MV-4-11 (cell line): ENCODE results near the gene DOHH.

Source experiments
- DNase-seq: peaks from one replicate; lab custom pipeline; 2025; lab: John Stamatoyannopoulos, UW

DOHH gene

DNA sequence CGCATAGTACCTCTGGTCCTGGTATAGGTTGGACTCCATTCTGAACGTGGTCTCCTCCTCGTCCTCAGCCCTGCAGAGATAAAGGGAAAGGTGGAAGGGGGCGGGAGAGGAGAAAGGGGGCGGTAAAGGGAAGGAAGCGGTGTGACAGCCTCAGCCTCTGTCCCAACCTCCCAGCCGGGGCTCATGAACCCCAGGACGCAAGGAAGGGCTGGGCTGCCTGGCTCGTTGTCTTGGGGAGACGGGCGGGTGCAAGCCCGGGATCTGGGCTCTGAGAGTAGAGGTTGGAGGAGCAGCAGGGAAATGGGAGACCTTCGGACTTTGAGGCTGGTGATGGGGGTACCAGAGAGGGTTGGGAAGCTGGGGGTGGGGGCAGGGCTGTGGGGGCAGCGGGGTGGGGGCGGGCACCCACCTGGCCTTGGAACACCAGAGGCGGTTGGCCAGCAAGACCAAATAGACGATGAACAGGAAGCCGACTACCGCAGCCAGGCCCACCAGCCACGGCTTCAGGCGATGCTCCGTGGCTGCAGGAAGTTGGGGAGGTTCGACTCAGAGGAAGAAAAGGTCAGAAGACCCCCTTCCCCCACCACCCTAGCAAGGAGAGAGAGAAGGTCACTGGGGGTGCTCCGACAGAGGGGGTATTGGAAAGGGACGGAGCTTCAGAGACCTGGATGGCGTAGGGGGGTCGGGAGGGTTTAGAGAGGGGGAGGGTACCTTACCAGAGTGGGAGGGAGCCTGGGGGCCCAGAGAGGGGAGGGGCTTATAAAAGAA is 21.9 kb downstream of the DOHH start:
- DNase-seq = no peak

DNA sequence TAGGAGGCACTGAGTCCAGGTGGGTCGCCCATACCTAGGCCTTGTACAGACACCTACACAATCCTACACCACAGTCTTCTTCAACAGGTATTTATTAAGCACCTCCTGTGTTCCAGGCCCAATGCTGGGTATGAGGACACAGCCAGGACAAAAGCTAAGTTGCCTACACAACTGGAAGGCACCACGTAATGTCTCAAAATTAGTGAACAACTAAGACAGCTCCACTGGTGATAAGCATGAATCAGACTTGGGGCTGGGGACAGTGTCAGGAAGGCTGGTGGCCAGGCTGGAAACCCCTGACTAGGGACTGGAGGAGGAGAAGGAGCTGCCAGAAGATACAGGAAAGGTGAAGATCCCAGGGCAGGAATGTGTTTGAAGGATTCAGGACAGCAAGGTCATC is 22.5 kb downstream of the DOHH start:
- no peak for DNase-seq

DNA sequence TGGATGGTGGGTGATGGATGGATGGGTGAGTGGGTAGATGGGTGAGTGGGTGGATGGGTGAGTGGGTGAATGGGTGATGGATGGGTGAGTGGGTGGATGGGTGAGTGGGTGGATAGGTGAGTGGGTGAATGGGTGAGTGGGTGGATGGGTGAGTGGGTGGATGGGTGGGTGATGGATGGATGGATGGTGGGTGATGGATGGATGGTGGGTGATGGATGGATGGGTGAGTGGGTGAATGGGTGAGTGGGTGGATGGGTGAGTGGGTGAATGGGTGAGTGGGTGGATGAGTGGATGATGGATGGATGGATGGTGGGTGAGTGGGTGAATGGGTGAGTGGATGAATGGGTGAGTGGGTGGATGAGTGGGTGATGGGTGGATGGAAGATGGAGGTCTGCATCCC is 23.0 kb downstream of the DOHH start:
- no peak for DNase-seq

GRCh38 chr19:3476830-3477229 is 23.6 kb downstream of the DOHH start:
- no peak for DNase-seq

DNA sequence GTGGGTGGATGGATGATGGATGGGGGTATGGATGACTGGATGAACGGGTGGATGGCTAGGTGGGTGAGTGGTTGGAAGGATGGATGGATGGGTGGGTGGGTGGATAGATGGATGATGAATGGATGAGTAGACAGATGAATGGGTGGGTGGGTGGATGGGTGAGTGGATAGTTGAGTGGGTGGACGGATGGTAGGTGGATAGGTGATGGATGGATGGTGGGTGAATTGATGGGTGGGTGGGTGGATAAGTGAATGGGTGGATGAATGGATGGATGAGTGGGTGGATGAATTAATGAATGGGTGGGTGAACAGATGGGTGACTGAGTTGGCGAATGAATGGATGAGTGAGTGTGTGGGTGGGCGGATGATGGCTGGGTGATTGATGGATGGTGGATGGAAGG is 25.0 kb downstream of the DOHH start:
- no peak for DNase-seq

- no peak for DNase-seq
Measured at GRCh38 chr19:3474614-3475013, 25.9 kb downstream of the DOHH start.

GRCh38 chr19:3474010-3474409 is 26.5 kb downstream of the DOHH start:
- DNase-seq = no peak

GRCh38 chr19:3471954-3472655 is 28.4 kb downstream of the DOHH start:
- DNase-seq = no peak

GRCh38 chr19:3470500-3471128 is 29.9 kb downstream of the DOHH start:
- no peak for DNase-seq

GRCh38 chr19:3469638-3470499 is 30.6 kb downstream of the DOHH start:
- no peak for DNase-seq

DNA sequence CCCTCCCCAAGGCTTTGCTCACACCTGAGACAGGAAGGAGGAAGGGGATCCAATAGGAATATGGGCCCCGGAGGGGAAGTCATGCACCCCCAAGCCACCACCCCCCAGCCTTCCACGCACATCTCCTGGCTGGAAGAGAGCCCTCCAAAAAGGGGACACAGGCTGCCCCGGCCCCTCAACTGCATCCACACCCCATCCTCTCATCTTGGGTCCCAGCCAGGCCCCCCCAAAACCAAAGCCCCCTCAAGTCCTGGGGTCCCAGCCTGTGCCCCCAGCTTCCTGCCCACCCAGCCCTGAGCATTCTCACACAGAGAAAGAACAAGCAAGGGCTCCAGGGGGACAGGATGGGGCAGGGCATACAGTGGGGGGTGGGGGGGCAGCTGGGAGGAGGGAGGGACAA is 32.3 kb downstream of the DOHH start:
- no peak for DNase-seq

GRCh38 chr19:3467437-3468198 is 32.9 kb downstream of the DOHH start:
- no peak for DNase-seq

- no peak for DNase-seq
Measured at GRCh38 chr19:3466635-3467034, 33.8 kb downstream of the DOHH start.

GRCh38 chr19:3465552-3465951 is 34.9 kb downstream of the DOHH start:
- DNase-seq = no peak

- DNase-seq = no peak
Measured at GRCh38 chr19:3464587-3465235, 35.8 kb downstream of the DOHH start.

GRCh38 chr19:3463714-3464586 is 36.5 kb downstream of the DOHH start:
- DNase-seq = no peak

GRCh38 chr19:3462991-3463713 is 37.3 kb downstream of the DOHH start:
- DNase-seq = no peak

DNA sequence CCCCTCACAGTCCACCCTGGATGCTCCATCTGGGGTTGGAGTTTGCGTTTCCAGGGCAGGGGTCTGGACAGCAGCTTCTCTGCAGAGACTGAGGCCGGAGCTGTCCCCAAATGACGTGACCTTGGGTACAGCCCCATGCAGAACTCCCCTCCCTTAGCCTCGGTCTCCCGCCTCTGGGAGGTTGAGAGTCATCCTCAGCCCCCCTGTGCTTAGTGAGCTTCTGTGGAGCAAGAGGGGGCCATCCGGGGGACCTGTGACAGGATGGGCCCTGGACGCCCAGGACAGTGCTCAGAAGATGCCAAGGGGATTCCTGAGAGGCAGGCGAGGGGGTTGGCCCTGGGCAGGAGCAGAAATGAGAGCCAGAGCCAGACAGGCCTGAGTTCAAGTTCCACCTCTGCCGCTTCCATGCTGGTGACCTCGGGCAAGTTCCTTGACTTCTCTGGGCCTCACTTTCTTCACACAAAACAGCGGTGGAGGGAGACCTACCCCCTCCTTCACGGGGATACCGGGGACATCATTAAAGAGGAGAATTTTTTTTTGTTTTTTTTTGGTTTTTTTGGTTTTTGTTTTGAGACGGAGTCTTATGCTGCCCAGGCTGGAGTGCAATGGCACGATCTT is 40.4 kb downstream of the DOHH start:
- no peak for DNase-seq
